HEK293 (cell line): ENCODE data around the gene MRPL34.

Experiments used
- MZF1 ChIP-seq: fragments of 450-650 bp; formaldehyde crosslinking; IDR thresholded peaks from 2 replicates; pipeline ENCODE4 v1.5.1; 2017; ENCODE audit warnings: missing biosample characterization, missing genetic modification characterization, borderline replicate concordance
- PRDM2 ChIP-seq: fragments of 450-650 bp; formaldehyde crosslinking; IDR thresholded peaks from 2 replicates; pipeline ENCODE4 v1.5.1; 2016; ENCODE audit warnings: missing biosample characterization, missing genetic modification characterization, borderline replicate concordance
- REST ChIP-seq: fragments of 450-650 bp; formaldehyde crosslinking; IDR thresholded peaks from 2 replicates; pipeline ENCODE4 v1.5.1; 2016; ENCODE audit warnings: missing biosample characterization, missing genetic modification characterization
- ZBTB8A ChIP-seq: fragments of 450-650 bp; formaldehyde crosslinking; IDR thresholded peaks from 2 replicates; pipeline ENCODE4 v1.5.1; 2016; ENCODE audit warnings: missing biosample characterization, missing genetic modification characterization
- ZNF140 ChIP-seq: fragments of 450-650 bp; formaldehyde crosslinking; IDR thresholded peaks from 2 replicates; pipeline ENCODE4 v1.5.1; 2016; ENCODE audit warnings: missing biosample characterization, missing genetic modification characterization
- ZNF239 ChIP-seq: fragments of 450-650 bp; formaldehyde crosslinking; IDR thresholded peaks from 2 replicates; pipeline ENCODE4 v1.5.1; 2016; ENCODE audit warnings: missing biosample characterization, missing genetic modification characterization
- ZNF501 ChIP-seq: fragments of 450-650 bp; formaldehyde crosslinking; IDR thresholded peaks from 2 replicates; pipeline ENCODE4 v1.5.1; 2016; ENCODE audit warnings: missing biosample characterization, missing genetic modification characterization
- ZNF544 ChIP-seq: fragments of 450-650 bp; formaldehyde crosslinking; IDR thresholded peaks from 2 replicates; pipeline ENCODE4 v1.5.0; 2017; ENCODE audit warnings: missing biosample characterization, missing genetic modification characterization
- ZNF600 ChIP-seq: fragments of 450-650 bp; formaldehyde crosslinking; IDR thresholded peaks from 2 replicates; pipeline ENCODE4 v1.5.1; 2016; ENCODE audit warnings: missing biosample characterization, missing genetic modification characterization
- ZNF660 ChIP-seq: fragments of 450-650 bp; IDR thresholded peaks from 2 replicates; pipeline ENCODE4 v1.5.1; 2018; ENCODE audit warnings: missing biosample characterization, mild to moderate bottlenecking, missing genetic modification characterization
- ZNF785 ChIP-seq: fragments of 450-650 bp; formaldehyde crosslinking; IDR thresholded peaks from 2 replicates; pipeline ENCODE4 v1.5.1; 2016; ENCODE audit warnings: missing biosample characterization, missing genetic modification characterization
- TF ChIP-seq, protein P1 (sequence below): fragments of 450-650 bp; formaldehyde crosslinking; IDR thresholded peaks from 2 replicates; pipeline ENCODE4; 2016; ENCODE audit warnings: missing biosample characterization, missing genetic modification characterization
- TF ChIP-seq, protein P2 (sequence below): fragments of 450-650 bp; formaldehyde crosslinking; IDR thresholded peaks from 2 replicates; pipeline ENCODE4 v1.5.1; 2016; ENCODE audit warnings: missing biosample characterization, missing genetic modification characterization
- TF ChIP-seq, protein P3 (sequence below): fragments of 450-650 bp; formaldehyde crosslinking; IDR thresholded peaks from 2 replicates; pipeline ENCODE4 v1.5.1; 2016; ENCODE audit warnings: missing biosample characterization, missing genetic modification characterization, borderline replicate concordance

MRPL34 gene

DNA sequence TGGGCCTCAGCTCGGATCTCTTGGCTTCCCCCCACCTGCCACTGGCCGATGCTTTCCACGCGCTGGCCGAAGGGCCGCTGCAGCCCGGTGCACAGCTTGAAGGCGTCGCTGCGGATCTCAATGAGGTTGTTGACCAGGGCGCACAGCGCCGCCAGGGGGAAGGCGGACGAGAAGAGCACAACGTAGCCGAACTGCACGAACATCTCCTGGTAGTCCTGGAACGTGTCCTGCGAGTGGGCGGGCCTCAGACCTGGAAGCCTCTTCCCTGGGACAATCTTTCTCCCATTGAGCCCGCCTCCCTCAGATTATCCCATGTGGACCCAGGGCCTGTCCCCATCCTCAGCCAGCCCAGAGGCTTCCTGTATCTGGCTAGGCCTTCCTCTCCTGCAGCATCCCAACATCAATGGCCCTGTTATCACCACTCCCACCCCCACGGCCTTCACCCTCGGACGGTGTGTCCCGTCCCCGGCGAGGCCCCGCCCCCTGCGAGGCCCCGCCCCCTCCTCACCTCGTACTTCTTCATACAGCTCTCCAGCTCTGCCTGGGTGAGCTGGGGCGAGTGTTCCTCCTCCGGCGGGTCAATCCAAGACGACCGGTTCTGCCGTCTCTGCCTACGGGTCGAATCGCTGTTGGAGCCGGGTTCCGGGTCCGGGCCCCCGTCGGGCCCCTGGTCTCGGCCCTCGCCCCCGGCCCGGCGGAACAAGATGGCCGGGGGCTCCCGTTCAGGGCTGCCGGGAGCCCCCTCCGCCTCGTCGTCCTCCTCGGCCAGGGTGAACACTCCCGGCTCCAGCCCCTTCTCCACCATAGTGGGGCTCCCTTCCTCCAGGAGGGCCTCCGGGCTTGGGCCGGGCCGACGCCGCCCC, 22.2 kb downstream of the MRPL34 start (continued):
- TF ChIP-seq, protein P1, sequence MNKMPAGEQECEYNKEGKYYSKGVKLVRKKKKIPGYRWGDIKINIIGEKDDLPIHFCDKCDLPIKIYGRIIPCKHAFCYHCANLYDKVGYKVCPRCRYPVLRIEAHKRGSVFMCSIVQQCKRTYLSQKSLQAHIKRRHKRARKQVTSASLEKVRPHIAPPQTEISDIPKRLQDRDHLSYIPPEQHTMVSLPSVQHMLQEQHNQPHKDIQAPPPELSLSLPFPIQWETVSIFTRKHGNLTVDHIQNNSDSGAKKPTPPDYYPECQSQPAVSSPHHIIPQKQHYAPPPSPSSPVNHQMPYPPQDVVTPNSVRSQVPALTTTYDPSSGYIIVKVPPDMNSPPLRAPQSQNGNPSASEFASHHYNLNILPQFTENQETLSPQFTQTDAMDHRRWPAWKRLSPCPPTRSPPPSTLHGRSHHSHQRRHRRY (tag by site-specific recombination): no peak
- no peak for TF ChIP-seq ZNF239 (tag by site-specific recombination)
- TF ChIP-seq MZF1: no peak
- no peak for TF ChIP-seq ZNF140 (tag by site-specific recombination)
- TF ChIP-seq ZNF544 (tag by site-specific recombination): no peak
- TF ChIP-seq, protein P2, sequence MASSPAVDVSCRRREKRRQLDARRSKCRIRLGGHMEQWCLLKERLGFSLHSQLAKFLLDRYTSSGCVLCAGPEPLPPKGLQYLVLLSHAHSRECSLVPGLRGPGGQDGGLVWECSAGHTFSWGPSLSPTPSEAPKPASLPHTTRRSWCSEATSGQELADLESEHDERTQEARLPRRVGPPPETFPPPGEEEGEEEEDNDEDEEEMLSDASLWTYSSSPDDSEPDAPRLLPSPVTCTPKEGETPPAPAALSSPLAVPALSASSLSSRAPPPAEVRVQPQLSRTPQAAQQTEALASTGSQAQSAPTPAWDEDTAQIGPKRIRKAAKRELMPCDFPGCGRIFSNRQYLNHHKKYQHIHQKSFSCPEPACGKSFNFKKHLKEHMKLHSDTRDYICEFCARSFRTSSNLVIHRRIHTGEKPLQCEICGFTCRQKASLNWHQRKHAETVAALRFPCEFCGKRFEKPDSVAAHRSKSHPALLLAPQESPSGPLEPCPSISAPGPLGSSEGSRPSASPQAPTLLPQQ: no peak
- TF ChIP-seq ZBTB8A: peak; percentile 24; the same call in 1 of the 2 replicates
- TF ChIP-seq ZNF660: no peak
- TF ChIP-seq, protein P3, sequence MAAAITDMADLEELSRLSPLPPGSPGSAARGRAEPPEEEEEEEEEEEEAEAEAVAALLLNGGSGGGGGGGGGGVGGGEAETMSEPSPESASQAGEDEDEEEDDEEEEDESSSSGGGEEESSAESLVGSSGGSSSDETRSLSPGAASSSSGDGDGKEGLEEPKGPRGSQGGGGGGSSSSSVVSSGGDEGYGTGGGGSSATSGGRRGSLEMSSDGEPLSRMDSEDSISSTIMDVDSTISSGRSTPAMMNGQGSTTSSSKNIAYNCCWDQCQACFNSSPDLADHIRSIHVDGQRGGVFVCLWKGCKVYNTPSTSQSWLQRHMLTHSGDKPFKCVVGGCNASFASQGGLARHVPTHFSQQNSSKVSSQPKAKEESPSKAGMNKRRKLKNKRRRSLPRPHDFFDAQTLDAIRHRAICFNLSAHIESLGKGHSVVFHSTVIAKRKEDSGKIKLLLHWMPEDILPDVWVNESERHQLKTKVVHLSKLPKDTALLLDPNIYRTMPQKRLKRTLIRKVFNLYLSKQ (tag by site-specific recombination): no peak
- peak; percentile 79 for TF ChIP-seq ZNF600 (tag by site-specific recombination)
- no peak for TF ChIP-seq ZNF501 (tag by site-specific recombination)
- no peak for TF ChIP-seq REST
- TF ChIP-seq ZNF785: no peak
- no peak for TF ChIP-seq PRDM2 (tag by site-specific recombination)
